HG03097 (cell line): ENCODE measurements around the gene DOCK10.

Experiments
- ATAC-seq: cut with Tn5 transposase; IDR thresholded peaks from one replicate; pipeline ENCODE4 v1.9.1; 2021; ENCODE audit not compliant: unreplicated experiment, low FRiP score

Gene DOCK10

GRCh38 chr2:224846686-224847085 is 195.6 kb downstream of the DOCK10 start:
- no peak for ATAC-seq

- ATAC-seq = no peak
Observed at GRCh38 chr2:224846161-224846560, 196.1 kb downstream of the DOCK10 start.

- no peak for ATAC-seq
Observed at GRCh38 chr2:224843141-224843540, 199.1 kb downstream of the DOCK10 start.

- no peak for ATAC-seq
Observed at GRCh38 chr2:224841910-224842309, 200.4 kb downstream of the DOCK10 start.

- no peak for ATAC-seq
Observed at GRCh38 chr2:224838335-224838734, 203.9 kb downstream of the DOCK10 start.

GRCh38 chr2:224837558-224837957 is 204.7 kb downstream of the DOCK10 start:
- ATAC-seq = no peak

- ATAC-seq = no peak
Observed at GRCh38 chr2:224837066-224837465, 205.2 kb downstream of the DOCK10 start.

- ATAC-seq = no peak
Observed at GRCh38 chr2:224836263-224836662, 206.0 kb downstream of the DOCK10 start.

GRCh38 chr2:224835405-224835804 is 206.9 kb downstream of the DOCK10 start:
- no peak for ATAC-seq

- no peak for ATAC-seq
Observed at GRCh38 chr2:224833986-224834385, 208.3 kb downstream of the DOCK10 start.

GRCh38 chr2:224832207-224832606 is 210.1 kb downstream of the DOCK10 start:
- ATAC-seq = no peak

- ATAC-seq = no peak
Observed at GRCh38 chr2:224831530-224831929, 210.7 kb downstream of the DOCK10 start.

GRCh38 chr2:224820283-224820991 is 221.8 kb downstream of the DOCK10 start:
- no peak for ATAC-seq

- ATAC-seq = no peak
Observed at GRCh38 chr2:224819075-224819474, 223.2 kb downstream of the DOCK10 start.

GRCh38 chr2:224817676-224818075 is 224.6 kb downstream of the DOCK10 start:
- no peak for ATAC-seq

GRCh38 chr2:224816816-224817215 is 225.5 kb downstream of the DOCK10 start:
- ATAC-seq = no peak

GRCh38 chr2:224813578-224813977 is 228.7 kb downstream of the DOCK10 start:
- no peak for ATAC-seq

GRCh38 chr2:224807153-224807964 is 234.9 kb downstream of the DOCK10 start:
- ATAC-seq = no peak

- ATAC-seq = no peak
Observed at GRCh38 chr2:224803930-224804329, 238.3 kb downstream of the DOCK10 start.

GRCh38 chr2:224802407-224802806 is 239.9 kb downstream of the DOCK10 start:
- ATAC-seq = no peak

- no peak for ATAC-seq
Observed at GRCh38 chr2:224801360-224801759, 240.9 kb downstream of the DOCK10 start.

GRCh38 chr2:224799691-224800090 is 242.6 kb downstream of the DOCK10 start:
- no peak for ATAC-seq
